ENCODE results near the gene ATXN7. TPM values are rescaled to one million over a fixed set of nuclear protein-coding genes. Genes with fewer than 3 reads are reported as not detected.
A peak's percentile ranks its signal among the peaks of the same experiment; 100 is the strongest.

Gene ATXN7
- total RNA-seq, 2 experiments from 2014 or later: 289 to 304 TPM

GRCh38 chr3:63984391-63984790 is 120.7 kb downstream of the ATXN7 start:
- no peak for TF ChIP-seq CTCF (IDR thresholded peaks at IDR 0.05)
- Mint-ChIP-seq H3K36me3 (ENCODE audit: low read depth) (peaks cover 95% of the 10 kb centered on the region), H3K9me3 (no peaks in the 10 kb centered on the region), H3K4me1 (ENCODE audit: low read depth) (peaks cover 78% of the 10 kb centered on the region), H3K4me3 (peak overlapping the region; percentile 44), H3K27ac (peak overlapping the region; percentile 75), H3K27me3 (no peaks in the 10 kb centered on the region)
- H3K36me3 ChIP-seq (ENCODE audit: insufficient read depth, low read length): peaks cover 97% of the 10 kb centered on the region
- no peak overlapping the region for H3K4me3 ChIP-seq (ENCODE audit: low read length)
- CTCF ChIA-PET: interaction anchor here (2.6 to 9.8 kb wide), 2 partner anchors 9 to 21 kb away, joined by 15 to 168 read pairs; no protein-coding TSS in a partner anchor
- ATAC-seq (ENCODE audit: poor library complexity): no peak
- no peak for DNase-seq
- H3K27ac ChIP-seq (ENCODE audit: low read depth in 1 of 2, low read length in 2 of 2): no peak overlapping the region
- H3K4me1 ChIP-seq (ENCODE audit: insufficient read depth, low read length): peaks cover 33% of the 10 kb centered on the region
- intact Hi-C loops (cut with DNase I, micrococcal nuclease): no loop called here
- POLR2A ChIA-PET: interaction anchor here (11.5 kb wide), 1 partner anchor 19 kb away, joined by 270 read pairs; no protein-coding TSS in a partner anchor
- H3K9me3 ChIP-seq (ENCODE audit: control insufficient read depth in 1 of 2, insufficient read depth in 1 of 2, low read length in 2 of 2): no peaks in the 10 kb centered on the region
- no peaks in the 10 kb centered on the region for H3K27me3 ChIP-seq (ENCODE audit: control insufficient read depth in 1 of 2, insufficient read depth in 2 of 2, low read length in 2 of 2)

- Histone ChIP-seq H3K4me1 (ENCODE audit: insufficient read depth, low read length) (peaks cover 17% of the 10 kb centered on the region), H3K27ac (ENCODE audit: low read depth in 1 of 2, low read length in 2 of 2) (no peak overlapping the region), H3K36me3 (ENCODE audit: insufficient read depth, low read length) (peaks cover 100% of the 10 kb centered on the region), H3K9me3 (ENCODE audit: control insufficient read depth in 1 of 2, insufficient read depth in 1 of 2, low read length in 2 of 2) (no peaks in the 10 kb centered on the region), H3K4me3 (ENCODE audit: low read length) (no peak overlapping the region), H3K27me3 (ENCODE audit: control insufficient read depth in 1 of 2, insufficient read depth in 2 of 2, low read length in 2 of 2) (no peaks in the 10 kb centered on the region)
- Mint-ChIP-seq H3K27ac (peak overlapping the region; percentile 71), H3K27me3 (no peaks in the 10 kb centered on the region), H3K4me3 (no peak overlapping the region), H3K9me3 (no peaks in the 10 kb centered on the region), H3K4me1 (ENCODE audit: low read depth) (peaks cover 72% of the 10 kb centered on the region), H3K36me3 (ENCODE audit: low read depth) (peaks cover 98% of the 10 kb centered on the region)
- ChIA-PET CTCF (interaction anchor here (1.5 kb wide), 1 partner anchor 24 kb away, joined by 5 read pairs; no protein-coding TSS in a partner anchor), POLR2A (interaction anchor here (2.4 kb wide), 1 partner anchor 18 kb away, joined by 10 read pairs; no protein-coding TSS in a partner anchor)
- DNase-seq (no peak), ATAC-seq (ENCODE audit: poor library complexity) (no peak)
- no peak for TF ChIP-seq CTCF (IDR thresholded peaks at IDR 0.05)
- intact Hi-C loops (cut with DNase I, micrococcal nuclease): no loop called here
Observed at GRCh38 chr3:63986146-63986545, 122.5 kb downstream of the ATXN7 start.

- H3K27me3 Mint-ChIP-seq: no peaks in the 10 kb centered on the region
- ATAC-seq (ENCODE audit: poor library complexity): no peak
- no peaks in the 10 kb centered on the region for H3K9me3 Mint-ChIP-seq
- Histone ChIP-seq H3K36me3 (ENCODE audit: insufficient read depth, low read length) (peaks cover 100% of the 10 kb centered on the region), H3K9me3 (ENCODE audit: control insufficient read depth in 1 of 2, insufficient read depth in 1 of 2, low read length in 2 of 2) (no peaks in the 10 kb centered on the region), H3K4me3 (ENCODE audit: low read length) (no peak overlapping the region), H3K27ac (ENCODE audit: low read depth in 1 of 2, low read length in 2 of 2) (no peak overlapping the region), H3K4me1 (ENCODE audit: insufficient read depth, low read length) (peaks cover 13% of the 10 kb centered on the region), H3K27me3 (ENCODE audit: control insufficient read depth in 1 of 2, insufficient read depth in 2 of 2, low read length in 2 of 2) (no peaks in the 10 kb centered on the region)
- no peak overlapping the region for H3K4me3 Mint-ChIP-seq
- H3K4me1 Mint-ChIP-seq (ENCODE audit: low read depth): peaks cover 69% of the 10 kb centered on the region
- intact Hi-C loops (cut with DNase I, micrococcal nuclease): no loop called here
- CTCF ChIA-PET: interaction anchor here (1.5 kb wide), 1 partner anchor 25 kb away, joined by 5 read pairs; no protein-coding TSS in a partner anchor
- no peak for TF ChIP-seq CTCF (IDR thresholded peaks at IDR 0.05)
- POLR2A ChIA-PET: interaction anchor here (2.4 kb wide), 1 partner anchor 19 kb away, joined by 10 read pairs; no protein-coding TSS in a partner anchor
- H3K36me3 Mint-ChIP-seq (ENCODE audit: low read depth): peaks cover 98% of the 10 kb centered on the region
- DNase-seq: no peak
- H3K27ac Mint-ChIP-seq: peak overlapping the region; percentile 71
Observed at GRCh38 chr3:63986831-63987230, 123.2 kb downstream of the ATXN7 start.

Data from CD4-positive, alpha-beta T cell (primary cell).